OCI-LY7 (cell line): ENCODE data around the gene DNASE2B. TPM values are rescaled to one million over a fixed set of nuclear protein-coding genes. Genes with fewer than 3 reads are reported as not detected.

Experiments used
- BruUV-seq: library from RNA; stranded (reverse); fragments of 400-500 nt; replicated peaks from 2 replicates; lab custom pipeline; 2021; lab: Mats Ljungman, UMichigan
- CTCF ChIA-PET: fragments of 300-600 bp; sonication (Branson Sonifier 250); formaldehyde crosslinking; loops from one replicate; lab custom pipeline; 2022; ENCODE audit warnings: antibody characterized with exemption; ENCODE audit not compliant: unreplicated experiment; lab: Charles Lee
- POLR2A ChIA-PET: fragments of 300-600 bp; sonication (Branson Sonifier 250); formaldehyde crosslinking; loops from one replicate; lab custom pipeline; 2022; ENCODE audit warnings: antibody characterized with exemption; lab: Charles Lee
- DNase-seq: peaks from one replicate; pipeline ENCODE4 v3.0.0-alpha.2; 2015; ENCODE audit warnings: low spot score
- H2AFZ ChIP-seq: fragments of 200-600 bp; sonication (generic), shearing (Covaris generic); 2 replicates; pipeline ENCODE4 v1.6.1; 2014; ENCODE audit warnings: mild to moderate bottlenecking, antibody characterized with exemption, low read length, moderate library complexity
- H3K27ac ChIP-seq: fragments of 200-600 bp; sonication (generic); 2 replicates; pipeline ENCODE4 v1.5.1; 2014; ENCODE audit warnings: mixed run types, low read depth, mild to moderate bottlenecking, moderate library complexity, low read length, inconsistent platforms; ENCODE audit not compliant: poor library complexity, severe bottlenecking
- H3K36me3 ChIP-seq: fragments of 200-600 bp; sonication (generic); 2 replicates; pipeline ENCODE4 v1.6.1; 2014; ENCODE audit warnings: mild to moderate bottlenecking, antibody characterized with exemption, low read length, moderate library complexity, mixed read lengths; ENCODE audit not compliant: insufficient read depth
- H3K4me1 ChIP-seq: fragments of 200-600 bp; sonication (generic); 2 replicates; pipeline ENCODE4 v1.5.1; 2014; ENCODE audit warnings: mild to moderate bottlenecking, low read length; ENCODE audit not compliant: insufficient read depth, poor library complexity, severe bottlenecking
- H3K4me2 ChIP-seq: fragments of 200-600 bp; sonication (generic); 2 replicates; pipeline ENCODE4 v1.6.1; 2014; ENCODE audit warnings: mild to moderate bottlenecking, low read length
- H3K4me3 ChIP-seq: fragments of 200-600 bp; sonication (generic); 2 replicates; pipeline ENCODE4 v1.5.1; 2014; ENCODE audit warnings: mild to moderate bottlenecking, low read depth, low read length; ENCODE audit not compliant: poor library complexity, severe bottlenecking
- H3K79me2 ChIP-seq: fragments of 200-600 bp; sonication (generic); 2 replicates; pipeline ENCODE4 v1.6.1; 2016; ENCODE audit warnings: low read depth, mild to moderate bottlenecking, low read length, moderate library complexity, mixed read lengths; ENCODE audit not compliant: insufficient read depth
- H3K9me2 ChIP-seq: fragments of 200-600 bp; sonication (generic); 2 replicates; pipeline ENCODE4 v1.6.1; 2016; ENCODE audit warnings: mild to moderate bottlenecking, low read length, mixed read lengths; ENCODE audit not compliant: insufficient read depth
- H3K9me3 ChIP-seq: fragments of 200-600 bp; sonication (generic); 2 replicates; pipeline ENCODE4 v1.6.1; 2014; ENCODE audit warnings: mild to moderate bottlenecking, mixed run types, low read length, mixed read lengths
- H4K20me1 ChIP-seq: fragments of 200-600 bp; sonication (generic); 2 replicates; pipeline ENCODE4 v1.6.1; 2014; ENCODE audit warnings: mild to moderate bottlenecking, antibody characterized with exemption, low read length, moderate library complexity, mixed read lengths; ENCODE audit not compliant: insufficient read depth
- EZH2phosphoT487 ChIP-seq: fragments of 200-600 bp; sonication (generic); IDR thresholded peaks from 2 replicates; pipeline ENCODE4 v1.6.1; 2018; ENCODE audit warnings: low read depth, borderline replicate concordance, mild to moderate bottlenecking, mixed run types, antibody characterized with exemption, low read length, moderate library complexity, mixed read lengths
- intact Hi-C: fragments of 100-400 bp; cut with micrococcal nuclease; formaldehyde crosslinking; loops from one replicate; pipeline ENCODE4 v1.10.0; 2022; ENCODE audit not compliant: unreplicated experiment
- total RNA-seq, 2 experiments: library from RNA; depleted of rRNA in 1 of 2; stranded (reverse); fragments of >200 nt in 1 of 2; shearing (Covaris generic) in 1 of 2; gene quantifications; 2 replicates each; pipeline ENCODE4 v1.2.3, GENCODE V29; 2014 to 2022
- TF ChIP-seq, protein P1 (sequence below): fragments of 200-600 bp; sonication (generic); conservative IDR thresholded peaks from 2 replicates; pipeline ENCODE4 v1.5.1; 2014; ENCODE audit warnings: mild to moderate bottlenecking, antibody characterized with exemption, low read length, moderate library complexity, mixed read lengths

DNASE2B gene
- total RNA-seq, 2 experiments from 2014 or later: 0.22 TPM; not detected in 1

DNA sequence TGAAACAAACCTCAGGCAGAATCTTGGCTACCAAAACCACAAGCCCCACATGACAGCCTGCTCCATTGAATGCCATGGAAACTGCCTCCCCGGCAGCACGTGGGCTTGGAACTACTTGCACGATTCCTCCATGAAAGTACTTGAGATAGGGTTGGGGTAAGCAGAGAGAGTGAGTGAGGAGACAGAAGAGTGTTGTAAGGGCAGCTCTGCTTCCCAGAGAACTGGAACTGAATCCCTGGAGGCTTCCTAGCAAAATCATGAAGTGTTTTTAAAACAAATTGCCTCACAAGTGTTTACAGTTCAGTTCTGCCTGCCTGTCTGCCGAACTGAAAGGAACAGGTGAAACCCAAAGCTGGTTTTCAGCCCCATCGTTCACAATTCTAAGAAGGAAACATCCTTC lies 35.3 kb upstream of the DNASE2B start:
- Histone ChIP-seq H3K79me2 (no peaks in the 10 kb centered on the region), H3K4me1 (no peaks in the 10 kb centered on the region), H3K9me2 (no peaks in the 10 kb centered on the region), H3K4me2 (peak overlapping the region; percentile 26; the same call in 1 of the 2 replicates), H3K36me3 (no peaks in the 10 kb centered on the region), H2AFZ (peak overlapping the region; percentile 15; the same call in 1 of the 2 replicates), H3K9me3 (no peaks in the 10 kb centered on the region), H3K4me3 (no peak overlapping the region), H4K20me1 (no peaks in the 10 kb centered on the region), H3K27ac (no peak overlapping the region)
- BruUV-seq: no TSS peak
- intact Hi-C loops: no loop called here
- POLR2A ChIA-PET: no interaction called here
- no peak for DNase-seq
- no peak for TF ChIP-seq EZH2phosphoT487
- TF ChIP-seq, protein P1, sequence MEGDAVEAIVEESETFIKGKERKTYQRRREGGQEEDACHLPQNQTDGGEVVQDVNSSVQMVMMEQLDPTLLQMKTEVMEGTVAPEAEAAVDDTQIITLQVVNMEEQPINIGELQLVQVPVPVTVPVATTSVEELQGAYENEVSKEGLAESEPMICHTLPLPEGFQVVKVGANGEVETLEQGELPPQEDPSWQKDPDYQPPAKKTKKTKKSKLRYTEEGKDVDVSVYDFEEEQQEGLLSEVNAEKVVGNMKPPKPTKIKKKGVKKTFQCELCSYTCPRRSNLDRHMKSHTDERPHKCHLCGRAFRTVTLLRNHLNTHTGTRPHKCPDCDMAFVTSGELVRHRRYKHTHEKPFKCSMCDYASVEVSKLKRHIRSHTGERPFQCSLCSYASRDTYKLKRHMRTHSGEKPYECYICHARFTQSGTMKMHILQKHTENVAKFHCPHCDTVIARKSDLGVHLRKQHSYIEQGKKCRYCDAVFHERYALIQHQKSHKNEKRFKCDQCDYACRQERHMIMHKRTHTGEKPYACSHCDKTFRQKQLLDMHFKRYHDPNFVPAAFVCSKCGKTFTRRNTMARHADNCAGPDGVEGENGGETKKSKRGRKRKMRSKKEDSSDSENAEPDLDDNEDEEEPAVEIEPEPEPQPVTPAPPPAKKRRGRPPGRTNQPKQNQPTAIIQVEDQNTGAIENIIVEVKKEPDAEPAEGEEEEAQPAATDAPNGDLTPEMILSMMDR: no peak
- CTCF ChIA-PET: no interaction called here

DNA sequence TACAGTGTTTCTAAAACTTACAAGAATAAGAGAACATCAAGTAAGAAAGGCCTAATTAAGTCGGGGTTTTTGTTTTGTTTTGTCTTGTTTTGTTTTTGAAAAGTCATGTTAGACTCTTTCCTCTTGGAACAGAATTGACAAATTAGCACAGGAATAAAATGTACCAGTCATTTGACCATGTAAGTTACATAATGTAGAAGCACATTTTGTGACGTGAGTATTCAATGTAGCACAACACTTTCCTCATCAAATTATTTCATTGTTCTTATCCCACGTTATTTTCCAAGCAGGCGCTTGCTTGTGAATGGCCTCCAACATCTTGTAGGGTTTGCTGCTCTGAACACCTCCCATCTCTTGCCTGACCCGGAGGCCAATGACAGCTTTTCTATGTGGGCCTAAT lies 34.7 kb upstream of the DNASE2B start:
- POLR2A ChIA-PET: no interaction called here
- CTCF ChIA-PET: no interaction called here
- Histone ChIP-seq H3K36me3 (no peaks in the 10 kb centered on the region), H4K20me1 (no peaks in the 10 kb centered on the region), H3K27ac (no peak overlapping the region), H3K4me3 (no peak overlapping the region), H2AFZ (peak overlapping the region; percentile 15; the same call in 1 of the 2 replicates), H3K9me2 (no peaks in the 10 kb centered on the region), H3K79me2 (no peaks in the 10 kb centered on the region), H3K4me2 (no peak overlapping the region), H3K4me1 (no peaks in the 10 kb centered on the region), H3K9me3 (no peaks in the 10 kb centered on the region)
- no TSS peak for BruUV-seq
- intact Hi-C loops: no loop called here
- TF ChIP-seq, protein P1: no peak
- no peak for TF ChIP-seq EZH2phosphoT487
- no peak for DNase-seq

DNA sequence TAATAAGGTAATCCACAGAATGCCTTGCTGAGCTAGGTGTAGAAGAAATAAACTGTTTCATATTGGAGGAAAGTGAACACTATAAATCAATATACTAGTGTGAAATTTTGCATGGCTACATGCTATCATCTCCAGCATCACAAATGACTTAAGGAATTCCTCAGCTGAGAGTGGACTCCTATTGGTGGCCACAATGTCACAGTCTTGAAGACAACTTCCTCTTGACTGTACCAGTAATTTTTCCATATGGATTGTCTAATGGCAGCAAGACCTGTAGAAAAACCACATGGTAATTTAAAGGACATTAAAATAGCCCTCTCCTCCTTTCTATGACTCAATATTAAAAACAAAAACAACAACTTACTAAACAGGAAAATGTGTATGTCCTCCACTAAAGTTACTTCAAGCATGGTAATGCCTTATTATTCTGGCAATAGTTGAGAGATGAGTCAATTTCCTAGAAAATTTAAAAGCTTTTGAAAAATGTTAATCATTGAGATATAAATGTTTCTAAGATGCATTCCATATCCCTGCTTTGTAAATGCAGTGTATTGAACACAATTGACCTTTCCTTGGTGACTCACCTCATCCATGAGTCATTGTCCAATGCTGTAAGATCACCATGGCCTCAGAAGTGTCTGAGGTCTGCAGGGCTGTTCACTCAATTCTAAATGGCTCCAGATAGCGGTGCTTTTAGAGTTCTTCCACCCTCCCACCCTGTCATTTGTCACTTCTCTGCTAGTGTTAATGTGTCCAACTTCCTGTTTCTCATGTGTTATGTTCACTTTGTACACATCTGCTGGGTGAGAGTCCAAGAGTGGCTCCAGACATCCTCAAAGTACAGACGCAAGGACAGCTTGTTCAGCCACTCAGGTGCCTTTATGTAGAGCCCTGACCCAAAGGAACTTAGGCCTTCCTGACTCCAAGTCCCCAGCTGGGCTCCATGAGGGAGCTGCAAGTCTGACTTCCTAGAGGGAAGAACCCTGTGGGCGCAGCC lies 32.8 kb upstream of the DNASE2B start:
- Histone ChIP-seq H4K20me1 (no peaks in the 10 kb centered on the region), H2AFZ (no peak overlapping the region), H3K4me3 (no peak overlapping the region), H3K9me3 (no peaks in the 10 kb centered on the region), H3K4me2 (no peak overlapping the region), H3K36me3 (no peaks in the 10 kb centered on the region), H3K79me2 (no peaks in the 10 kb centered on the region), H3K9me2 (no peaks in the 10 kb centered on the region), H3K27ac (no peak overlapping the region), H3K4me1 (no peaks in the 10 kb centered on the region)
- CTCF ChIA-PET: no interaction called here
- no TSS peak for BruUV-seq
- intact Hi-C loops: no loop called here
- peak; percentile 15 for DNase-seq
- no peak for TF ChIP-seq EZH2phosphoT487
- TF ChIP-seq, protein P1: no peak
- POLR2A ChIA-PET: interaction anchor here (0.7 to 1.2 kb wide), 2 partner anchors 16 to 76 kb away, joined by 4 read pairs; no protein-coding TSS in a partner anchor
